ENCODE results near the gene ZCCHC14.

DNA sequence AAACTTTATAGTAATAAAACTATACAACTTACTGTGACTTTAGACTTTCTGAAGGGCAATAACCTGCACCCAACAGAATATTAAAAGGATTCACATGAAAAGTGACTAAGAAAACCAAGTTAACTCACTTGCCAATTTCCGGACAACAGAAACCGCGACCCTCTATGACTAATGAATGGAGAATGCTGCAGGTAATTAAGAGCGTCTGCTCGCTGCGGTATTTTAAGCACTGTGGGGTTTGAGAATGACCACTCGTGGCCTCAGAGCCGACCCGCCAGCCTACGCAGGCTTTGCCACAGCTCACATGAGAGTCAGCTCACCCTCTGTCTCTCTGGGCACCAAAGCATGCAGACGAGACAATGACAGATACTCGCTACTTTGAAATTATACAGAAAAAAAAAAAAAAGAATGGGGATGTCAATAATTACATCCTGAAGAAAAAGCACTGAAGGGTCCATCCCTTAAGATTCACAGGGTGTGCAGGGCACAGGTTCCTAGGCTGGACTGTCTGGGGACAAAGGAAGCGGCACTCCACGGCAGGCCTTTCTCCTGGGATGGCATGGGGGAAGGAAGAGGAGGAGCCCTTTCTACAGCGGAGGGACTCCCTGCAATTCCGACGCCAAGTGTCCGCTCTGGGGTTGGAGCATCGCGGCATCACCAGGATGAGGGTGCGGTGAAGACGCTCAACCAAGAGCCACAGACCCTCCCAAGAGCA, 35.0 kb downstream of the ZCCHC14 start:
- TF ChIP-seq, protein P1, sequence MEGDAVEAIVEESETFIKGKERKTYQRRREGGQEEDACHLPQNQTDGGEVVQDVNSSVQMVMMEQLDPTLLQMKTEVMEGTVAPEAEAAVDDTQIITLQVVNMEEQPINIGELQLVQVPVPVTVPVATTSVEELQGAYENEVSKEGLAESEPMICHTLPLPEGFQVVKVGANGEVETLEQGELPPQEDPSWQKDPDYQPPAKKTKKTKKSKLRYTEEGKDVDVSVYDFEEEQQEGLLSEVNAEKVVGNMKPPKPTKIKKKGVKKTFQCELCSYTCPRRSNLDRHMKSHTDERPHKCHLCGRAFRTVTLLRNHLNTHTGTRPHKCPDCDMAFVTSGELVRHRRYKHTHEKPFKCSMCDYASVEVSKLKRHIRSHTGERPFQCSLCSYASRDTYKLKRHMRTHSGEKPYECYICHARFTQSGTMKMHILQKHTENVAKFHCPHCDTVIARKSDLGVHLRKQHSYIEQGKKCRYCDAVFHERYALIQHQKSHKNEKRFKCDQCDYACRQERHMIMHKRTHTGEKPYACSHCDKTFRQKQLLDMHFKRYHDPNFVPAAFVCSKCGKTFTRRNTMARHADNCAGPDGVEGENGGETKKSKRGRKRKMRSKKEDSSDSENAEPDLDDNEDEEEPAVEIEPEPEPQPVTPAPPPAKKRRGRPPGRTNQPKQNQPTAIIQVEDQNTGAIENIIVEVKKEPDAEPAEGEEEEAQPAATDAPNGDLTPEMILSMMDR (IDR thresholded peaks at IDR 0.05; ENCODE audit: low read depth, low read length, poor library complexity, severe bottlenecking), result no peak
- no peak for TF ChIP-seq EZH2phosphoT487 (IDR thresholded peaks at IDR 0.05; ENCODE audit: borderline replicate concordance, low read length)

Measured in DOHH2 (cell line).